ENCODE data around the gene SPRING1.

SPRING1 gene

DNA sequence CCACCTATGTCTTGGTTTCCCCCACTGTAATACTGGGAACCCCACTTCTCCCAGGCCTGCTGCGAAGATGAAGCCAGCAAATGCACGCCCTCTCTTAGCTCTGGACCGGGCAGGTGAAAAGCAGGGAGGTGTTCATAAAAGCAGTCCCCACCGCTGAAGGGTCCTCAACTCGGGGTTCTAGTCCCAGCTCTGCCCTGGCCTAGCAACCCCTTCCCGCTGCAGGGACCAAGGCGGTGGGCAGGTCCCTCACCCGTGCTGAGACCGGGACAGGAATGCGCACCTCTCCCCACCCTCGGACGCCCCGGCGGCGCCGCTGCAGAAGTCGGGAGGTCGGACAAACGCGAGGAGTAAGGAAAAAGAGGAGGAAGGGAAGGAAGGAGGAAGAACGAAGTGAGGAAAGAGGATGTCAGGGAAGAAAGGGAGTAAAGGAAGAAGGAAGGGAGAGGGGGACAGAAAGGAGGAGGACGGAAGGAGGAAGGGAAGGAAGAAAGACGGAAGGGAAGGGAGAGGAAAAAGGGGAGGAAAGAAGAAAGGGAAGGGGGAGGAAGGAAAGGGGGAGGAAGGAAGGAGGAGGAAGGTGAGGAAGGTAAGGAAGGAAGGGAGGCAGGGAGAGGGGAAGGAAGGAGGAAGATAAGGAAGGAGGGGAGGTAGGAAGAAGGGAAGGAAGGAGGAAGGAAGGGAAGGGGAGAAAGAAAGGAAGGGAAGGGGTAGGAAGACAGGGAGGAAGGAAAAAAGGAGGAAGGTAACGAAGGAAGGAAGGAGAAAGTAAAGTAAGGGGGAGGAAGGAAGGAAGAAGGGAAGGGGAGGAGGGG, 701 bp downstream of the SPRING1 start:
- no peak for DNase-seq

DNA sequence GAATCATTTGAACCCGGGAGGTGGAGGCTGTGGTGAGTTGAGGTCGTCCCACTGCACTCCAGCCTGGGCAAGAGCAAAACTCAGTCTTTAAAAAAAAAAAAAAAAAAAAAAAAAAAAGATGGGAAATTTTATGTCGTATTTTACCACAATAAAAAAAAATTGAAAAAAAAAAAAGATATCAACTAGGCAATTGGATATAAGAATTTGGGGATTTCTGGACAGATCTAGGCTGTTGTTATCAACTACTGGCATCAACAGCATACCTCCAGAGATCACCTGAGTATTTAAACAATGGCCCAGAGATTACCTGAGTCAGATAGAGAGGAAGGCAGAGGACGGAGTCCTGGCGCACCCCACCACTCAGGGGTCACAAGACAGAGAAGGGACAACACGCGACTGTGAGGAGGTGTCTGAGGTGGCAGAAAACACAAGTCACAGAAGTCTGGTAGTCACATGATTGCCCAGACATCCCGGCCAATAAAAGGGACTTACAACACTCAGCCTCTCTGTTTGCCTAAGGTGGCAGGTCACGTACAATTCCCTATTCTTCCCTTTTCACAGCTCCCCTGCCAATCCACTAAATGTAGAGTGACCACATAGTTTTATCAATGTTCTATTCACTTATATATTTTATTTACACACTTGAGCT, 1.8 kb downstream of the SPRING1 start:
- no peak for DNase-seq

DNA sequence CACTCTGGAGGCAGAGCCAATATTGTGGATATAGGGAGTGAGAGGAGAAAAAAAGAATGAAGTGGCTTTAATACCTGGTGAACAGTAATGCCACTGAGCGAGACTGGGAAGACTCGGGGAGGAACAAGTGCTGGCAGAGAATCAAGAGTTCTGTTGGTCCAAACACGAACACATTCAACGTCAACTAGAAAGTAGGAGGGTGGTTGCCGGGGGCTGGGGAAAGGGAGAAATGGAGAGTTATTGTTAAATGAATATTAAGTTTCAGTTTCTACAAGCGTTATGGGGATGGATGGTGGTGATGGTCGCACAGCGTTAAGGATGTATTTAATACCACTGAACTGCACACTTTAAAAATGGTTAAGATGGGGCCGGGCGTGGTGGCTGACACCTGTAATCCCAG, 2.8 kb downstream of the SPRING1 start:
- DNase-seq, result no peak

DNA sequence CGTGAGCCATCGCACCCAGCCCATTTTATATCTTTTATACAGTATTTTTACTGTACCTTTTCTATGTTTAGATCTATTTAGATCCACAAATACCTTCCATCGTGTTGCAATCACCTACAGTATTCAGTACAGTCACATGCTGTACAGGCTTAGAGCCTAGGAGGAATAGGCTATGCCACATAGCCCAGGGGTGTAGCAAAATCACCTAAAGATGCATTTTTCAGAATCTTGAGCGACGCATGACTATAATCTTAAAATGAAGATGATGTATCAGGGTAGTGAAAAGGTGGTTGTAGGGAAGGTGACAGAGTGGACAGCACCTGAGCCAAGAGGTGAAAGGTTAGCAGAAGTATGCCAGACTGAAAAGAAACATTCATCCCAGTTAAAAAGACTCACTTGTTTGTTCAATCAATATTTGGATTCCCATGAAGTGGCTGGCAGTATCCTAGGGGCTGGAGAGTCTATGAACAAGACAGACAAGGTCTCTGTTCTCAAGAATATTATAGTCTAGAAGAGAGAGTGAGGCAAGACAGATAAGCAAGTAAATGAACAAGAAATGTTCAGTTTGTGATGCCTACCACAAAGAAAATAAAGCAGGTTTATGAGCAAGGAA, 3.6 kb downstream of the SPRING1 start:
- no peak for DNase-seq

DNA sequence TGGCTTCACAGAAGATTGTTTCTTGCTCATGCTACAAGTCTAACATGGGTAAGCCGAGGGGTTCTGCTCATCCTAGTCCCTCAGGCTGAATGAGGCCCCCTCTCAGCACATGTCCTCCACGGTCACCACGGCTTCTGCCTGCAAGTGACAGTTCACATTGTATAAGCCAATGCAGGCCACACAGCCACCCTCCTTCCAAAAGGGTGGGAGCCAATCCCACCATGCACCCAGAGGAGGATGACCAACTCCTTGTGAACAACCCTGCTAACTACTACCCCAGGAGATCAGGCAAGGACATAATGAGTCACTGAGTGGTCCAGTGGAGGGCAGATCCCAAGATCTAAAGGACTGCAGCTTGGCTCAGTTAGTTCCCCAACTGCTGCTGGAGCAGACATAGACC, 6.1 kb downstream of the SPRING1 start:
- DNase-seq, result no peak

DNA sequence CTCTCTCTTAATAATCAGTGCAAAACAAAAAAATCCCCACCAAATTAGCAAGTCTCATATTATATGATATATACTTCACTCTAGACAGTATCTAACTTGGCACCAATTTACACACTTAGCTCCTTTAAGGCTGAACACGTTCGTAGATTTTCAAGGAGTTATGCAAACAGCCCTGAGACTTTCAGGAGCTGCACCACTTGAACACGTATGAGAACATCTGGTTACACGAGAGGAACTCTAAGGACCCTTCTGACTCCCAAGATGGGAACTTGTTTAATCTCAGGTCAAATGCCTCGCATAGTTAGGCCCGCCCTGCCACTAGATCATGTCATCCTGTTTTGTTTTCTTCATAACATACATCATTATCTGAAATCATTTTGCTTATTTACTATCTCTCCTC, 10.0 kb downstream of the SPRING1 start:
- DNase-seq, result no peak

DNA sequence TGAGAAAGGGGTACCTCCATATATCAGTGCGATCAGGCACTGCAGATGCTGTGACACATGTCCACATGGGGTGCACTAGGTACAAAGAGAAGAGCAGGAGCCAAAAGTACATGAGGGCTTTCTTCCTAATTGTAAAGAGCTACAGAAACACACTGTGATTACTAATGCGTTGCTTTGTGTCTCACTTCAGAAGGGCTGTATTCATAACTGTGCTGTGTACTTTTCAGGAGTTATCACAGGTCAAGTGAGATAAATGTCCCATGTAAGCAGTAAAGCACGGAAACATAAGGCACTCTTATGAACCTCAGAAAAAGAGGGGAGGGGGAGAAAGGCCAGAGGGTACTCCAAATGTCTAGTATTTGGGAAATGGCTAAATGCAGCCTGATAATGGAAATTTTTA, 10.6 kb downstream of the SPRING1 start:
- no peak for DNase-seq

DNA sequence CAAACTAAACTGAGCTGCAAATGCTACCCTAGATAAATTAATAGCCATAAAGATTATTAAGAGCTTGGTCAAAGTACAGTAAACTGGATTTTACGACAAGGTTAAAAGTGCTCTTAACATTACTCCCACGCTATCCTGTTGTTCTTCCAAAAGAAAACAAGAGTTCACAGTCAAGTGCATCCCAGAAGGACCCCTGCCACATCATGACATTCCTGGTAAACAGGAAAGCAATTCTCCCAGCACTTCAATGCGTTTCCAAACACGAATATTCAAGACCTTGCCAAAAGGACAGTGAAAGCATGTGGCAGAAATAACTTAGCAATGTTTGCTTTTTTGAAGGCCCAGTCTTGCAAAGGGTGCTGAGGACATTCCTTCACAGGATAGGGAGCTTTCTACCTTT, 11.2 kb downstream of the SPRING1 start:
- no peak for DNase-seq

DNA sequence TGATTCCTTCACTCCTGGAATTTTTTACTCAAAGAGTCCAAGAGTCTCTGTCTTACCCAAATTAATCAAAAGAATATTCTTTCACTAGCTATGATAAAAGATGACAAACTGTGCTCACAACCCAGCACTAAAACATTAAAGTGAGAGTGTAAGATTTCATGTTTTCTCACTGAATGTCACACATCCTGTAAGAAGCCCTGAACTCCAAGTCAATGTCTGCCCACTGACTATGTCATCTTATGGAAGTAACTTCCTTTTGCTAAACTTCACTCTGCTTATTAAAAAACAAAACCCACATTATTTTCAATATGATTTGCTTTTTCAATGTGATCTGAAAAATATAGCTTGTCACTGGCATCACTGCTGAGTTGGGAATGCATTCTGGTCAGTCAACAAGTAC, 15.6 kb downstream of the SPRING1 start:
- DNase-seq, result no peak

DNA sequence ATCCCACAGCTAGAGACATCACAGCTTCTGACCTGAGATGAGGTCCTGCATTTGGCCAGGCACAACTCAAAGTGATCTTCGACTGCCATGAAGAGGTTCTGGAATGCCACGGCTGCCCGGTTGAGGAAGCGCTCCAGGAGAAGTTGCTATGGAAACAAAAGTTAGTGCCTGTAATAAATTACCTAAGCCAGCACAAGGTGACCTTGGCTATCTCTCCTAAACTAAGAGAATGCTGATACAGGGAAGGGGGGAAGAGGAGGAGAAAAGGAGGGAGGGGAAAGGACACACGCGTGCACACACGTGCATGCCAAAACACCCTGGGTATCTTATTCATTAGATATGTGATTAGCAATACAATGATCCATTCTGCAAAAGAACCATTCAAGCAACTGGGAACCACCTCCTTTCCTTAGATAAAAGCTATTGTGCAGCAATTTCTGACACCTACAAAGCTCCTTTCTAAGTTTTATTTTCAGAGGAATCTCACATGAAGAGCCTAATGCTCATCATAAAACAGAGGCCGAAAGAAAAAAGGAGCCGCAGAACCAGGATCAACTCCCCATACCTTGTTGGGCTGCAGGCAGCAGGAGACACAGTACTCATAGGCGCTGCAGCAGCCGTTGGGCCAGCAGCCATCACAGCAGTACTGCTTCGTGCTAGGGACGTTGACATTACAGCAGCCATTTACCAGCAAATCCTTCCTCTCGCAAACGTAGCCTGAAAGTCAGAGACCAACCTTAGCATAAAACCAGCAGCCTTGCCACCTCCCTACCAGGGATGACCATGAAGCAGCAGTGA, 17.9 kb downstream of the SPRING1 start:
- DNase-seq, result no peak

DNA sequence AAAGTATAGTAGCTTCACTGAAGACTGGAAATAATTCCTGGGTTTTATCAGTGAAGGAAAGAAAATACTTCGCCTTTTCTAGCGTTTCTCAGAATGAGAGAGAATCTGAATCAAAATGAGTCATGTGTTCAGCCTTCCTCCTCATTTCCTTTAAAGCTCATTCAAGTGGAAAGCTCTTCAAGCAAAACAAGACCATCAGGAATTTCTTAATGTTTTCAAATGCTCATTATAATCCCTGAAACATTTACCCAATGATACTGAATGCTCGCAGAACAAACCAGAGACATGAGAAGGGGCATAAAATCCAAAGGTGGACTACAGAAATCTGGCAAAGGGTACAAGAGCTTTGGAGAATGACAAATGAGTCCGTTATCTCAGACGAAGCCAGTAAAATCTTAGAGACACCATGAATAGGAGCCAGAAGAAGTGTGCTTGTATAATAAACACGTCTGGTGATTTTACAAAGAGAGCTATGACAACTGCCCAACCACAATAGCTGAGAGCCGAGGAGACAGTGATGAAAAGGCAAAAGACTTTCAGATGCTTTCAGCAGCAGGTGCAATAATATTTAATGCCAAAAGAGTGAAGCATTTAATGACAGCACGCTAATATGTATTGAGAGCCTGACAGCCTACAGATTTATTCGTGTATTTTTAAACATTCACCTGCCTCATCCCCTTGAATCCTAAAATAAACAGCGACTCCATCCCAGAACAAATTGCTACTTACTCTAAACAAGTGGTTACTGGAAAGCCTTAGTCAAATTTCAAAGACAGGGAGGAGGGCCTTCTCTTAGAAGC, 19.0 kb downstream of the SPRING1 start:
- DNase-seq, result no peak

DNA sequence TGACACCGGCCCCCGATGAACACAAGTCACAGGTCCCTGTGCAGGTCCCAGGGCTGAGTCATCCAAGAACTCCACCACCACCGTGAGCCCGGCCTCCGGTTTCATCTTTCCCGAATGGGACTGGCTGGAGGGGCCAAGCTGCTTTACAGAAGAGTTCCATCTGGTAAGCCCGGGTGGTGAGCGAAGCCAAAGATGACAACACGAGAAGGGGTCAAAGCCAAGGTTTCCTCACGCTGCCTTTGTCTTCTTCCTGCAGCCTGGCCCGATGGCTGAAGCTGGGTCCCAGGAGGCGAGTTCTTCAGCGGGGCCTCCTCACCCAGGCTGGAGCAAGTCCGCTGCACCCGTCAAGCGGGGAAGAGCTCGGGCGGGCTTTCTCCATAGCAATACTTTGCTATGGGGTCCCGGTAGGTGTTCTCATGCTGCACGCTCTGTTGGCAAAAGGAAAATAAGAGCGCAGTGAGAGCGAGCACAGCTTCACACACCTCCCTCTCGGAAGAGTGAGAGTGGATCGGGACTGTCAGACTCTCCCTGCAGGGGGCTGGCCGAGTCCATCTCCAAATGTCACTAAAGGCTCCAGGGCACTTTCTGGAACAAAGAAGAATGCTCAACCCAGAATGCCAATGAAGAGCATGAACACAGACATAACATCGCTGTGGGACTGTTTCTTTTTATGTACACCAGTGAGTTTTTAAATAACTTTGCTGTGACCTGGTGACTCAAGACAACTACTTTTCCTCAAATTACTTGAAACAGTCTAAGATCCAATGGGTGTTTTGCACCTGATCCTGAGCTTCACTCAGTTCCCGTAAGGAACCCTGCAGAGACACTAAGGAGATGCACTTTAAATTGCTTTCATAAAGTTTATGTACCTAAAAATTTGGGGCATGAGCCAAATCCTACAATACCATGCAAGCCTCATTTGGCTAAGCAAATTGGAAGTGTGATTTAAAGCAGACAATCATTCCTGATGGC, 20.1 kb downstream of the SPRING1 start:
- DNase-seq, result no peak

DNA sequence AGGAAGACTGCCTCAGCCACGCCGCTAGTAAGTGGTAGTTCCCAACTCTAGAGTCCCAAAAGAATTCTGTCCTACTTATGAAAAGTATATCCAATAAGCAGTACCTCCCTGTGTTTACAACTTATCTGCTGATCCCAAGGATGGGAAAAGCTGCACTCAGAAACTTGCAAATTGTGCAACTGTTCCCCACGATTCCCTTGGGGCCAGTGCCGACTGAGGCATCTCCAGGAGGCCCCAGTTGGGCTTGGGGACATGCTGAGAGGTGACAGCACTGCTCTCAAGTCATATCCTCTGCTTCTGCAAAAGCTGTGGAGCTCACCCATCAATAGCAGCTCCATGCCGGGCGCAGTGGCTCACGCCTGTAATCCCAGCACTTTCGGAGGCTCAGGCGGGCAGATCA, 23.7 kb downstream of the SPRING1 start:
- no peak for DNase-seq

DNA sequence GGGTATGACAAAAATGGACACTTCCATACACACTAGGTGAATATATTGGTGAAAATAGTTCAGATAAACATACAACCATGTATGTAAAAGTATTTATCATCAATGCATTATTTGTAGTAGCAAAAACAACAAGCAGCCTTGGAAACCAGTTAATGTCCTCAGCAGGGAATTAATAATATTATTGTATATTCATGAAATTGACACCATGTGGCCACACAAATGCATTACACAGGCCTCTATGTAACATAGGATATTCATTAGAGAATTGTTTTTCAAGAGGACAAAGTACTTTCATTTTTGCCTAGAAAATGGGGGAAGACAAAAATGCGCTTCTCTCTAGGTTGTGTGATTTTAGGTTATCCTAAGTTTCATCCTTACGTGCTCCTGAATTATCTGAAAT, 24.3 kb downstream of the SPRING1 start:
- DNase-seq, result no peak

DNA sequence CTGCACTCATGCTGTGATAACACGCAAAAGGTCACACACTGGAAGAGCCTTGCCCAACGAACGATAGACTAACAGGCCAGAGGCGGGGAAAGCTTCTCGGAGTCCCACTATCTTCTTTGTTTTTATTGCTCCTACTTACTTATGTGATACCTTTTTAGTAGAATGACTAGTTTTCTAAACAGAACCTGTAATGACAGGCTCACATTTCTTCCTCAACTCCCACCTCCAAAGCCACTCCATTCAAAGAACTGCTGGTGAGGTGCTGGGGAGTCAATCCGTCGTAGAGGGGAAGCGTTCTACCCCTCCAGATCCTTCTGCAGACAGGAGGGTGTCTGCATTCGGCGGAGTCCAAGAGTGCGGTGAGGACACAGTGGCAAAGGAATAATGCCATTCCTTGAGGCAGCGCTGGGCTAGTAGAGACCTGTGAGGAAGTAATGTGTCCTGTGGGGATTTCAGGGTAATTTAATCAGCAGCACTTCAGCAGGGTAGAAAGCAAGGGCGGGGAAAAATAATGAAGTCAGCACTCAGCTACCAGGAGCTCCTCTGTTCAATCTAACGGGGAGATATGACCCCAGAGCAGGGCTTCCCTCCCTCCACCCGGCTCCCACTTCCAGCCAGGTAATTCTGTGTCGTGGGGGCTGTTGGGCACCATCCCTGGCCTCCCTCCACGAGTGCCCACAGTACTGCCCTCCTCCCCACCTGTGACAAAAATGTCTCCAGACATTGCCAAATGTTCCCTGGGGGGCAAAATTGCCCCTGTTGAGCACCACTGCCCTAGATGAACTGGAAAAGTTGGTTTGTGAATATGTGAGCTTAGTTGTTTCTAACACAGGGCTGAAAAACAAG, 25.2 kb downstream of the SPRING1 start:
- no peak for DNase-seq

DNA sequence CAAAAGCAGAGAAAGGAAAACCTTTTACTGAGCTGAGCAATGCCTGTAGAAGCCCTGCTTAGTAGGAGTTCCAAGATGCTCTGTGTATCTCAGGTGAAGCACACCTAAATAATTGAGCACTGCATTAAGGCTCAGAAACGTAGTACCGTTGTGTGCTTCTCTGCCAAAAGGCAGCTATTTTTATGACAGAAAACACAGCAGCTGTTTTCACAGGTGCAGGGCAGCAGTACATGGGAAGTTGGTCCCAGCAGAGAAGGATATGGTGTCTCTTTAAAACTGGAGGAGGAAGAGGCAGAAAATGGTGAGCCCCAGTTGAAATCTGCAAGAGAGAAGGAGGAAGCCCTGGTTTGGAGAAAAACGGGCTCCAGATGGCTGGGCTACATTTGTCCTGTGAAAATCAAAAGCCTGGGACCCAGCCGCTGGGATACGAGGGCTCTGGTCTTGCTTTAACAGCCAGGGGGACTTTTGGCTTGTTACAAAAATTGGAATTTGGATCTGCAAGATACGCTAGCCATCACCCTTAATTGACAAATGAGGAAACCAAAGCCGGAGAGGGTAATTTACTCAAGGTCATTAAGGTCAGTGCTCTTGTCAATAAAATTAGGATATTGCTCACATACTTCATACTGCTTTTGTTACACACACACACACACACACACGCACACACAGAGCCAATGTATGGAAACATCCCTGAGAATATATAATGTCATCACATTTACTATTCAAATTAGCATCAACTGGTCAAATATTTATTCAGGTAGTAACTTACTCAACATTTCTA, 27.3 kb downstream of the SPRING1 start:
- no peak for DNase-seq

DNA sequence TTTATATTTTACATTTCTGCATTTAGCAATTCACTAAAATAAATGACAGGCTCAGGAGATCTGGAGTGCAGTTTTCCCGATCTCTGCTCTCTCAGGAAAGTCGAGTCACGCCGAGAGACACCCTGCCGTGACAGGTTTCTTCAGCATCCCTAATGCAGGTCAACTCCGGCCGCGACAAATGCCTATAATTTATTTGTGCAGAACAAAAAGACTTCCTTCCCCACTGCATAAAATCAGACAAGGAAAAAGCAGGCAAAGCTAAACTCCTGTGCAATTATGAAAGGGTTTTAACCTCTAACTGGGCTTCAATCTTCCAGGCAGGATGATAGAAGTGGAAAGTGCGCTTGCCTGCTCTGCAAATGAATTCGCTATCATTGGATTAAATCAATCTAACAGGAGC, 28.1 kb downstream of the SPRING1 start:
- no peak for DNase-seq

DNA sequence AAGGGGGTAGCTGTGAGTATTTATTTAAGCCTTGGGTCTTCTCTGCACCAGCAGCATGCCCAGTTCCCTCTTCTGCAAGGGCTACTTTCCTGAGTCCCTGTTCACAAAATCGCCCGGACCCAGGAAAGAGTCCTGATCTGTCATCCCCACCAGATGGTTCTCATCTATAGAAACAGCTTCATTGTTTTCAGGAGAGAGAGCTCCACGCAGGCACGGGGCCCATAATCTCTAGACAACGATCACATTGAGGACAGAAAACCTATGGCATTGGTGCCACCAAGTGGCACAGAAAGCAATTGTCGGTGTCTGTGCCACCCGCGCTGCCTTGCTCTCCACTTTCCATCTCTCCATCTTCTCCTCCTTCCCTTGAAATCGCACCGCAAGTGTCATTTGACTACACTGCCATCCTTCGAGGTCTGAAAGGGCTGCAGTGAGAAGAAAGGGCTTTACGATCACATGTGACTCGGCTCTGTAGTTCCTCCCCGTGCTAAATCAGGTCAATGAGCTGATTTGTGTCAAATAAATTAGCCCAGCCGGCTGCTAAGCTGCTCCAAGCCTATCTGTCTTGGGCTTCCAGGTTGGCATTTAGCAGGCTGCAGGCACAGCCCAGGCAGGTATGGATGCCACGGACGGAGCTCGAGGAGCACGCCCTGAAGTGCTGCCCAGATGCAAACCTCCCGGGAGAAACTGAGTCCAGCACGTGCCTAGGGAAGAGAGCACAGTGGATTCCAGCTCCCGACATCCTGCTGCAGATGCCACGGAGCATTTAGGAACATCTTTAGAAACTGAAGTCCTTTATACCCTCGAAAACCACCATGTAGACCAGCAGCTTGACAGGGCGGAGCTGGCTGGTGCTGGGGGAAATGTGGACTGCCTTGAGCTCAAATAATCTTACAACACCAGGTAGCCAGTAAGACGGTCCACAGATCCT, 28.8 kb downstream of the SPRING1 start:
- DNase-seq, result no peak

All from activated CD4-positive, CD25-positive, alpha-beta regulatory T cell treated with anti-CD3 and anti-CD28 coated beads, Interleukin-2, amount 50 U/mL, for 72 hours (primary cell).